ENCODE measurements around the gene ADGRL4. TPM values are rescaled to one million over a fixed set of nuclear protein-coding genes. Genes with fewer than 3 reads are reported as not detected.

Gene ADGRL4
- total and polyA plus RNA-seq, 2 of the 13 experiments (the other 11 are each of a cell fraction or from before 2014, with no cell fraction given) = not detected

DNA sequence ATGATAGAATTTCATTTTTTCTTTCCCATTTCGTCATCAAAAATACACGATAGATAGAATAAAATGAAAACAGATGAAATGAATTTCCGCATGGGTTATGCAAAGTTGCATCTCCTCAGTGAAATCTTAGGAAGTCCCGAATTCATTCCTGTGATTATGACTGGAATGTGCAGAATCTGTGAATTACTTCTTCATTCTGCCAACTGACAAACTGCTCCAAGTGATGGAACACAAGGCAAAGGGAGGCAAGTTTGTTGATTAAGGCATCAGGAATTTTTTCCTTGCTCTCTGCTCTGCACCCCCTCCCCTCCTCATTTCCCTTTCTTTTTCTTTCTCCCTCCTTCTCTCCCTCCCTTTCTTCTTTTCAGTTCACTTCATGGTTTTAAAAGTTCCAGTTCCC lies 37.0 kb upstream of the ADGRL4 start:
- POLR2A ChIA-PET = no interaction called here
- Histone ChIP-seq H3K9me3 (ENCODE audit: low read length) (peaks cover 53% of the 10 kb centered on the region), H3K36me3 (replicated peaks in 1 of 2; ENCODE audit: control insufficient read depth in 1 of 2, insufficient read depth in 2 of 2, low read length in 2 of 2) (no peaks in the 10 kb centered on the region), H3K9ac (ENCODE audit: insufficient read depth, low read depth, low read length) (no peak overlapping the region), H3K4me1 (ENCODE audit: insufficient read depth, low read length) (no peaks in the 10 kb centered on the region), H3K79me2 (ENCODE audit: insufficient read depth, low read length) (no peaks in the 10 kb centered on the region), H3K27me3 (ENCODE audit: control insufficient read depth in 1 of 2, insufficient read depth in 2 of 2, low read length in 2 of 2) (no peaks in the 10 kb centered on the region), H3K27ac (ENCODE audit: extremely low read length, insufficient read depth, low read length) (no peak overlapping the region), H3K4me3 (replicated peaks in 1 of 3; ENCODE audit: insufficient read depth in 1 of 3, low read depth in 2 of 3, low read length in 3 of 3) (no peak overlapping the region), H2AFZ (ENCODE audit: low read length) (no peak overlapping the region), H4K20me1 (ENCODE audit: insufficient read depth, low read length) (no peaks in the 10 kb centered on the region), H3K4me2 (ENCODE audit: low read depth, low read length) (no peak overlapping the region)
- TF ChIP-seq GFI1 (CRISPR knock-in tag; IDR thresholded peaks at IDR 0.05; ENCODE audit: borderline replicate concordance) (no peak), ZNF747 (CRISPR knock-in tag; IDR thresholded peaks at IDR 0.05; ENCODE audit: borderline replicate concordance) (no peak), PRDM15 (CRISPR knock-in tag; IDR thresholded peaks at IDR 0.05) (no peak), ZNF292 (CRISPR knock-in tag; IDR thresholded peaks at IDR 0.05; ENCODE audit: borderline replicate concordance, low read depth) (no peak), MTA3 (CRISPR knock-in tag; IDR thresholded peaks at IDR 0.05) (no peak), SMYD3 (CRISPR knock-in tag; IDR thresholded peaks at IDR 0.05) (no peak), MTF1 (CRISPR knock-in tag; IDR thresholded peaks at IDR 0.05) (no peak)
- TF ChIP-seq, protein P1, sequence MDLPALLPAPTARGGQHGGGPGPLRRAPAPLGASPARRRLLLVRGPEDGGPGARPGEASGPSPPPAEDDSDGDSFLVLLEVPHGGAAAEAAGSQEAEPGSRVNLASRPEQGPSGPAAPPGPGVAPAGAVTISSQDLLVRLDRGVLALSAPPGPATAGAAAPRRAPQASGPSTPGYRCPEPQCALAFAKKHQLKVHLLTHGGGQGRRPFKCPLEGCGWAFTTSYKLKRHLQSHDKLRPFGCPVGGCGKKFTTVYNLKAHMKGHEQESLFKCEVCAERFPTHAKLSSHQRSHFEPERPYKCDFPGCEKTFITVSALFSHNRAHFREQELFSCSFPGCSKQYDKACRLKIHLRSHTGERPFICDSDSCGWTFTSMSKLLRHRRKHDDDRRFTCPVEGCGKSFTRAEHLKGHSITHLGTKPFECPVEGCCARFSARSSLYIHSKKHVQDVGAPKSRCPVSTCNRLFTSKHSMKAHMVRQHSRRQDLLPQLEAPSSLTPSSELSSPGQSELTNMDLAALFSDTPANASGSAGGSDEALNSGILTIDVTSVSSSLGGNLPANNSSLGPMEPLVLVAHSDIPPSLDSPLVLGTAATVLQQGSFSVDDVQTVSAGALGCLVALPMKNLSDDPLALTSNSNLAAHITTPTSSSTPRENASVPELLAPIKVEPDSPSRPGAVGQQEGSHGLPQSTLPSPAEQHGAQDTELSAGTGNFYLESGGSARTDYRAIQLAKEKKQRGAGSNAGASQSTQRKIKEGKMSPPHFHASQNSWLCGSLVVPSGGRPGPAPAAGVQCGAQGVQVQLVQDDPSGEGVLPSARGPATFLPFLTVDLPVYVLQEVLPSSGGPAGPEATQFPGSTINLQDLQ (CRISPR knock-in tag; IDR thresholded peaks at IDR 0.05) = no peak
- intact Hi-C loops (cut with micrococcal nuclease; ENCODE audit: unreplicated experiment) (no loop called here), in situ Hi-C loops (cut with HindIII; ENCODE audit: extremely low pct_ligation_motif_present, low pct_unique_long_range_greater_than_20kb) (no loop called here)
- CTCF ChIA-PET (ENCODE audit: low intra/inter-chr PET ratio, low total read pairs) = no interaction called here
- no peak for ATAC-seq
- DNase-seq (ENCODE audit: low spot score) = no peak
- BruUV-seq (replicated peaks) = no TSS peak
- no peak for FAIRE-seq
- 8% methylated on average over 4 of the region's 4 CpGs for WGBS (ENCODE audit: low lambda C conversion rate)
